ENCODE measurements around the gene TSPAN9.

The TSPAN9 gene

GRCh38 chr12:3328571-3328970 lies 251.4 kb downstream of the TSPAN9 start:
- TF ChIP-seq CTCF (IDR thresholded peaks at IDR 0.05; ENCODE audit: low read depth, low read length, missing control alignments), result no peak
- H3K36me3 ChIP-seq (replicated peaks), result no peaks in the 10 kb centered on the region
- in situ Hi-C loops (cut with HindIII; ENCODE audit: low pct_ligation_motif_present, low sequenced_read_pairs), result no loop called here
- no peak overlapping the region for H3K4me3 ChIP-seq (ENCODE audit: low read depth, low read length)
- no peaks in the 10 kb centered on the region for H3K27me3 ChIP-seq (replicated peaks)
- no peak for DNase-seq
- H3K27ac ChIP-seq, result no peak overlapping the region

GRCh38 chr12:3329361-3329760 lies 252.2 kb downstream of the TSPAN9 start:
- Histone ChIP-seq H3K27ac (no peak overlapping the region), H3K27me3 (replicated peaks) (no peaks in the 10 kb centered on the region), H3K4me3 (ENCODE audit: low read depth, low read length) (no peak overlapping the region), H3K36me3 (replicated peaks) (no peaks in the 10 kb centered on the region)
- TF ChIP-seq CTCF (IDR thresholded peaks at IDR 0.05; ENCODE audit: low read depth, low read length, missing control alignments), result no peak
- no peak for DNase-seq
- in situ Hi-C loops (cut with HindIII; ENCODE audit: low pct_ligation_motif_present, low sequenced_read_pairs), result no loop called here

GRCh38 chr12:3330976-3331510 lies 253.9 kb downstream of the TSPAN9 start:
- TF ChIP-seq CTCF (IDR thresholded peaks at IDR 0.05; ENCODE audit: low read depth, low read length, missing control alignments), result no peak
- H3K27me3 ChIP-seq (replicated peaks), result no peaks in the 10 kb centered on the region
- no peaks in the 10 kb centered on the region for H3K36me3 ChIP-seq (replicated peaks)
- H3K4me3 ChIP-seq (ENCODE audit: low read depth, low read length), result no peak overlapping the region
- DNase-seq, result no peak
- in situ Hi-C loops (cut with HindIII; ENCODE audit: low pct_ligation_motif_present, low sequenced_read_pairs), result no loop called here
- H3K27ac ChIP-seq, result no peak overlapping the region

- in situ Hi-C loops (cut with HindIII; ENCODE audit: low pct_ligation_motif_present, low sequenced_read_pairs), result no loop called here
- no peak for TF ChIP-seq CTCF (IDR thresholded peaks at IDR 0.05; ENCODE audit: low read depth, low read length, missing control alignments)
Observed at GRCh38 chr12:3332188-3332587, 255.0 kb downstream of the TSPAN9 start.

GRCh38 chr12:3333583-3333982 lies 256.4 kb downstream of the TSPAN9 start:
- no peak for TF ChIP-seq CTCF (IDR thresholded peaks at IDR 0.05; ENCODE audit: low read depth, low read length, missing control alignments)
- Histone ChIP-seq H3K36me3 (replicated peaks) (no peaks in the 10 kb centered on the region), H3K4me3 (ENCODE audit: low read depth, low read length) (no peak overlapping the region), H3K27me3 (replicated peaks) (no peaks in the 10 kb centered on the region), H3K27ac (no peak overlapping the region)
- no peak for DNase-seq
- in situ Hi-C loops (cut with HindIII; ENCODE audit: low pct_ligation_motif_present, low sequenced_read_pairs), result no loop called here

More at GRCh38 chr12:3332188-3332587, 255.0 kb downstream of the TSPAN9 start:
- H3K4me3 ChIP-seq (ENCODE audit: low read depth, low read length), result no peak overlapping the region
- peak; percentile 8 for DNase-seq
- H3K27ac ChIP-seq, result no peak overlapping the region
- H3K36me3 ChIP-seq (replicated peaks), result no peaks in the 10 kb centered on the region
- no peaks in the 10 kb centered on the region for H3K27me3 ChIP-seq (replicated peaks)

- H3K27ac ChIP-seq, result no peak overlapping the region
- no peak for TF ChIP-seq CTCF (IDR thresholded peaks at IDR 0.05; ENCODE audit: low read depth, low read length, missing control alignments)
- no peaks in the 10 kb centered on the region for H3K36me3 ChIP-seq (replicated peaks)
- in situ Hi-C loops (cut with HindIII; ENCODE audit: low pct_ligation_motif_present, low sequenced_read_pairs), result no loop called here
- no peaks in the 10 kb centered on the region for H3K27me3 ChIP-seq (replicated peaks)
- H3K4me3 ChIP-seq (ENCODE audit: low read depth, low read length), result no peak overlapping the region
- no peak for DNase-seq
Observed at GRCh38 chr12:3333991-3334391, 256.8 kb downstream of the TSPAN9 start.

Measured in brain microvascular endothelial cell (primary cell).